K562 (cell line): ENCODE measurements around the gene ADARB2. TPM values are rescaled to one million over a fixed set of nuclear protein-coding genes. Genes with fewer than 3 reads are reported as not detected.

Source experiments
- CREB1 ChIP-seq, 2 experiments: sonication (generic) in 1 of 2; formaldehyde crosslinking in 1 of 2; IDR thresholded peaks; 2 replicates each; pipeline versions ENCODE4 v1.6.1 to v1.8.0; 2012 to 2022; ENCODE audit warnings: inconsistent platforms in 1 of 2, mild to moderate bottlenecking in 1 of 2, missing genetic modification reagents in 1 of 2, moderate library complexity in 1 of 2
- DMBX1 ChIP-seq: fragments of 250-450 bp; sonication (Bioruptor Pico); IDR thresholded peaks from 2 replicates; pipeline ENCODE4 v1.8.0; 2022; ENCODE audit warnings: inconsistent platforms, mild to moderate bottlenecking, moderate library complexity, borderline replicate concordance
- GATAD2B ChIP-seq: fragments of 450-650 bp; IDR thresholded peaks from 2 replicates; pipeline ENCODE4 v1.6.1; 2017; ENCODE audit warnings: mild to moderate bottlenecking, borderline replicate concordance
- PTBP1 ChIP-seq: fragments of 200-400 bp; formaldehyde crosslinking; IDR thresholded peaks from 2 replicates; pipeline ENCODE4 v1.6.1; 2017; ENCODE audit warnings: low read depth, low read length
- TRIM28 ChIP-seq: fragments of 450-650 bp; IDR thresholded peaks from 2 replicates; pipeline ENCODE4 v1.6.1; 2017
- polyA plus RNA-seq, 8 experiments: library from polyadenylated mRNA; depleted of rRNA in 4 of 8; stranded (reverse) in 5 of 8; unstranded in 3 of 8; fragments of >200 nt; fragmentation: Nextera tagmentation in 2 of 8; fragmentation: Illumina TruSeq in 1 of 8; extraction: Ambion mirVana in 2 of 8; extraction: Trizol in 1 of 8; gene quantifications; 2 replicates each; pipeline versions ENCODE4 v1.2.1 to v1.2.3, GENCODE V29; 2011 to 2014; ENCODE audit warnings: inconsistent platforms in 1 of 8, missing spikeins in 1 of 8
- total RNA-seq, 7 experiments: library from RNA; depleted of rRNA in 6 of 7; stranded (reverse); fragments of >200 nt in 6 of 7; fragmentation: Illumina TruSeq in 2 of 7; extraction: Trizol in 2 of 7; gene quantifications; 2 replicates each; pipeline versions ENCODE4 v1.2.1 to v1.2.3, GENCODE V29; 2011 to 2021; ENCODE audit warnings: low replicate concordance in 1 of 7
- TF ChIP-seq, protein P1 (sequence below): fragments of 250-450 bp; sonication (Bioruptor Pico); IDR thresholded peaks from 2 replicates; pipeline ENCODE4 v1.8.0; 2021; ENCODE audit warnings: moderate library complexity, mild to moderate bottlenecking, inconsistent platforms
- TF ChIP-seq, protein P2 (sequence below): IDR thresholded peaks from 3 replicates; pipeline ENCODE4 v1.6.1; 2011; ENCODE audit warnings: borderline replicate concordance, mild to moderate bottlenecking, moderate library complexity; ENCODE audit not compliant: insufficient read length; ENCODE audit errors: extremely low read depth

Gene ADARB2
- total and polyA plus RNA-seq, 9 of the 15 experiments (the other 6 are each of a cell fraction or from before 2014, with no cell fraction given): not detected

DNA sequence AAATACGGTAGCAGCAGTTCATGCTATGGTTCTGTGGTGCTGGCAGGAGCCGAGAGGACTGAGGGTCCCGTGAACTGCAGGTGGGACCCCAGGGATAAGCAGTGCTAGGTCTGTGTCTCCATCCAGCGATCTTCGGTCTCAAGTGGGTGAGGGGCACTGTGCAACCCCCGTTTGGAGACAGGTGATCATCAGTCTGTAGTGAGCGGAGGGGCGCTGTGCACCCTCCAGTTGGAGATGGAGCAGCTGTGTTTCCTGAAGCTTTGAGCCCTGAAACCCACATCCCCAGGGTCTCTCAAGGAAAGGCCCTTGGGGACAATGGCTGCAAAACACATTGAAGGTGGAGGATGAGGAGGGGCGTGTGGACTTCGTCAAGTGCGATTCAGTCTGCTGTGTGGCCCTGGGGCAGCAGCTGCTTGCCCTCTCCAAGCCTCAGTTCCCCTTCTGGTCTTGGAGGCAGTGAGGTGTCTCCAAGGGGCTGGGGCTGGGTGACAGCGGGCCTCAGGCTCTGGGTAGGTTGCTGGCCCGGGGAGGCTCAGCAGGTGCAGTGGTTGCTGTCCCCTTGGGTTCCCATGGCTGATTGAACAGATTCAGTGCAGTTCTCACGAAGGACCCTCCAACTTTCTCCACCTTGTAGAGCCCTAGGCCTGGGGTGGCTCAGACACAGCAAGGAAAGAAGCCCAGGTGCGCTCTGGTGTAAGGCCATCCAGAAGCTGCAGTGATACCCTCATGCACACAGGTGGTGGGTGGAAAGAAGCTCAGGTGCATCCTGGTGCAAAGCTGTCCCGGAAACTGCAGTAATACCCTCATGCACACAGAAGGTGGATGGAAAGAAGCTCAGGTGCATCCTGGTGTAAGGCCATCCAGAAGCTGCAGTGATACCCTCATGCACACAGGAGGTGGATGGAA lies 160.6 kb downstream of the ADARB2 start (continued):
- TF ChIP-seq, protein P1, sequence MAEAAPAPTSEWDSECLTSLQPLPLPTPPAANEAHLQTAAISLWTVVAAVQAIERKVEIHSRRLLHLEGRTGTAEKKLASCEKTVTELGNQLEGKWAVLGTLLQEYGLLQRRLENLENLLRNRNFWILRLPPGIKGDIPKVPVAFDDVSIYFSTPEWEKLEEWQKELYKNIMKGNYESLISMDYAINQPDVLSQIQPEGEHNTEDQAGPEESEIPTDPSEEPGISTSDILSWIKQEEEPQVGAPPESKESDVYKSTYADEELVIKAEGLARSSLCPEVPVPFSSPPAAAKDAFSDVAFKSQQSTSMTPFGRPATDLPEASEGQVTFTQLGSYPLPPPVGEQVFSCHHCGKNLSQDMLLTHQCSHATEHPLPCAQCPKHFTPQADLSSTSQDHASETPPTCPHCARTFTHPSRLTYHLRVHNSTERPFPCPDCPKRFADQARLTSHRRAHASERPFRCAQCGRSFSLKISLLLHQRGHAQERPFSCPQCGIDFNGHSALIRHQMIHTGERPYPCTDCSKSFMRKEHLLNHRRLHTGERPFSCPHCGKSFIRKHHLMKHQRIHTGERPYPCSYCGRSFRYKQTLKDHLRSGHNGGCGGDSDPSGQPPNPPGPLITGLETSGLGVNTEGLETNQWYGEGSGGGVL: no peak
- TF ChIP-seq PTBP1: no peak
- TF ChIP-seq, protein P2, sequence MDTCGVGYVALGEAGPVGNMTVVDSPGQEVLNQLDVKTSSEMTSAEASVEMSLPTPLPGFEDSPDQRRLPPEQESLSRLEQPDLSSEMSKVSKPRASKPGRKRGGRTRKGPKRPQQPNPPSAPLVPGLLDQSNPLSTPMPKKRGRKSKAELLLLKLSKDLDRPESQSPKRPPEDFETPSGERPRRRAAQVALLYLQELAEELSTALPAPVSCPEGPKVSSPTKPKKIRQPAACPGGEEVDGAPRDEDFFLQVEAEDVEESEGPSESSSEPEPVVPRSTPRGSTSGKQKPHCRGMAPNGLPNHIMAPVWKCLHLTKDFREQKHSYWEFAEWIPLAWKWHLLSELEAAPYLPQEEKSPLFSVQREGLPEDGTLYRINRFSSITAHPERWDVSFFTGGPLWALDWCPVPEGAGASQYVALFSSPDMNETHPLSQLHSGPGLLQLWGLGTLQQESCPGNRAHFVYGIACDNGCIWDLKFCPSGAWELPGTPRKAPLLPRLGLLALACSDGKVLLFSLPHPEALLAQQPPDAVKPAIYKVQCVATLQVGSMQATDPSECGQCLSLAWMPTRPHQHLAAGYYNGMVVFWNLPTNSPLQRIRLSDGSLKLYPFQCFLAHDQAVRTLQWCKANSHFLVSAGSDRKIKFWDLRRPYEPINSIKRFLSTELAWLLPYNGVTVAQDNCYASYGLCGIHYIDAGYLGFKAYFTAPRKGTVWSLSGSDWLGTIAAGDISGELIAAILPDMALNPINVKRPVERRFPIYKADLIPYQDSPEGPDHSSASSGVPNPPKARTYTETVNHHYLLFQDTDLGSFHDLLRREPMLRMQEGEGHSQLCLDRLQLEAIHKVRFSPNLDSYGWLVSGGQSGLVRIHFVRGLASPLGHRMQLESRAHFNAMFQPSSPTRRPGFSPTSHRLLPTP: no peak
- TF ChIP-seq GATAD2B: no peak
- TF ChIP-seq DMBX1 (CRISPR knock-in tag): no peak
- no peak for TF ChIP-seq TRIM28
- no peak for TF ChIP-seq CREB1 (IDR thresholded peaks at IDR 0.05)
- TF ChIP-seq CREB1 (CRISPR knock-in tag; IDR thresholded peaks at IDR 0.05): no peak
